Kidney capillary endothelial cell (primary cell): ENCODE measurements around the gene NDUFC1.

Experiments used
- DNase-seq: peaks from one replicate; pipeline ENCODE4 v3.0.0-alpha.2; 2018; ENCODE audit warnings: low spot score

The NDUFC1 gene

DNA sequence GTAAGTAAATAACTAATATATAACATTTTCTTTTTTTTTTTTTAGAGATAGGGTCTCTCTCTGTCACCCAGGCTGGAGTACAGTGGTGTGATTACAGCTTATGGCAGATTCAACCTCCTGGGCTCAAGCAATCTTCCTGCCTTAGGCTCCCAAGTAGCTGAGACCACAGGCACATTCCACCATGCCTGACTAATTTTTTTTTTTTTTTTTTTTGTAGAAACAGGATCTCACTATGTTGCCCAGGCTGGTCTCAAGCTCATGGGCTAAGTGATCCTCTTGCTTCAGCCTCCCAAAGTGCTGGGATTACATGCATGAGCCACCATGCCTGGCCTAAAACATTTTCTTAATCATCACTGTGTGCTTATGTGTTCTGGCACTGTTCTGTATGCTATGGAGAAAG, 55.0 kb downstream of the NDUFC1 start:
- no peak for DNase-seq

DNA sequence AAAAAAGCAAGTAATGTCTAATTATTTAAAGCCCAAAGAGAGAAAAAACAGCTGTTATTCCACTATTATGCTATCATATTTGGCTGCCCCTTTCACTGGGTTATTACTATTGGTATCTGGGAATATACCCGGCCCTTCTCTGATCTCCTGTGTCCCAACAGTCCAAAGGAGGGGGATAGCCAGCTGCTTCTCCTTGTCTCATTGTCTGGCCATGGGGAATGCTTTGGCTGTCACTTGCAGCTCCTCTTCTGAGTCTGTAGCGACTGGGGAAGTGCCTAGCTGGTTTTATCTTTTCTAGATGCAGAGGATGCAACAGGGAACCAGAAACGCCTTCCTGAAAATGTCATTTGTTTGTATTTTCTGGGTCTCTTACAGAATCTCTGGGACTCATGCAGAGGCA, 56.1 kb downstream of the NDUFC1 start:
- DNase-seq, result no peak

DNA sequence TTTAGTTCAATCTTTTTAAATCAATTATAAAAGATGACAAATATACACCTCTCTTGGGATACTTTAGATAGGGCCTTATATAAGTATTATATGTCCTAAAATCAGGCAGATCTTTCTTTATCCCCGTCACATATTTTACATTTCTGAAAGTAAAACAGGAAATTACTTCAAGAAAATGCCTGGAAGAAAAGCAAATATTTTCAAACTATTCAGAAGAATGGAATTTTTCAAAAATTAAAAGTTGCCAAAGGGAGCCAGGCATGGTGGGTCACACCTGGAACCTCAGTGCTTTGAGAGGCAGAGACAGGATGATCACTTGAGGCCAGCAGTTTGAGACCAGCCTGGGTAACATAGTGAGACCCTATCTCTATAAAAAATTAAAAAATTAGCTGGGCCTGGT, 56.7 kb downstream of the NDUFC1 start:
- no peak for DNase-seq

DNA sequence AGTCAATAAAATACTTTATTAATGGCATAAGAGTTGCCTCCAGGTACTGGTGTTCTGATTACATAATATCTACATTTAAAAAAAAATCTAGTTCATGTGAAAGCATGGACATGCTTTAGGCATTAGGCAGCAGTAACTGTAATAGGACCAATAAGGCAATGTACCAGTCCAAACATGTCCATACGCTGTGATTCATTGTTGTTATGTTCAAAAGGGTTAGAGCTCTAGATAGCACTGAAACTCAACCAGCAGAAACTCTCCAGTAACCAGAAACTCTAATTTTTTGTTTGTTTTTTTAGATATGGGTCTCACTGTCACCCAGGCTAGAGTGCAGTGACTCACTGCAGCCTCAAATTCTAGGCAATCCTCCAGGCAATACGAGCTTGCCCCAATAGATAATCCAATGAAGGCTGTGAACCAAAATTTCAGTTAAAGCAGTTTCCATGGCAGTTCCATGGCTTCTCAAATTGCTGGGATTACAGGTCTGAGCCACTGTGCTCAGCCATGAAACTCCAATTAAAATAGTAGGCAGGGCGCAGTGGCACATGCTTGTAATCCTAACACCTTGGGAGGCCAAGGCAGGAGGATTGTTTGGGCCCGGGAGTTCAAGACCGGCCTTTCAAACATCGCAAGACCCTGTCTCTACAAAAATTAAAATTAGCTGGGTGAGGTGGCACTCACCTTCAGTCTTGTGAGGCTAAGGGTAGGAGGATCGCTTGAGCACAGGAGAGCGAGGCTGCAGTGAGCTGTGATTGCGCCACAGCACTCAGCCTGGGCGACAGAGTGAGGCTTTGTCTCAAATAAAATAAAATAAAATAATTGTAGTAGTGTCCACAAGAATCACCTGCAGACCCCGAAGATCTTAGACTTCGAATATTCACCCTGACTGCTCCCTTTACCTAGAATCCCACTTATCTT, 58.6 kb downstream of the NDUFC1 start:
- no peak for DNase-seq

DNA sequence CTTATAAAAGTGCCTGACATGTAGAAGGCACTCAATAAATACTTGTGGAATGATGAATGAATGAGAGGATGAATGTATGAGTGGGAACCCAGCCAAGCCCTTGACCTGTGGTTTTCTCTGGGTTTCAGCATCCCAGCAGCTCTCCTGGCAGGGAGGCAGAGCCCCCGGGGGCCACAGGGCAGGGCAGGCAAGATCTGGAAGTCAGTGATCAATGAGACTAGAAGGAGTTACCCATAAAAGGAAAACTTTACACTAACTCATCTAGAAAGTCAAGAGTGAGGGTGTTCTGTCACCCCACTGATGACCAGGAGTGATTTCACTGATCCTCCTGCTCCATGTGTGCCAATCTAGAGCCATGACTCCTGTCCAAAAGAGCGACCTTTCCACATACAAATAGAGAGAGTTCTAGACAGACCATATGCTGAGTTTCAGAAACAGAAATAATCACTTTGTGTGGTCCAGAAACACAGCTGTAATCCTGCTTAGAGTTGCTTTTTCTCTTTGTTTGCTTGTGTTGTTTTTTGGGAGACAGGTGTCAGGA, 59.7 kb downstream of the NDUFC1 start:
- no peak for DNase-seq

DNA sequence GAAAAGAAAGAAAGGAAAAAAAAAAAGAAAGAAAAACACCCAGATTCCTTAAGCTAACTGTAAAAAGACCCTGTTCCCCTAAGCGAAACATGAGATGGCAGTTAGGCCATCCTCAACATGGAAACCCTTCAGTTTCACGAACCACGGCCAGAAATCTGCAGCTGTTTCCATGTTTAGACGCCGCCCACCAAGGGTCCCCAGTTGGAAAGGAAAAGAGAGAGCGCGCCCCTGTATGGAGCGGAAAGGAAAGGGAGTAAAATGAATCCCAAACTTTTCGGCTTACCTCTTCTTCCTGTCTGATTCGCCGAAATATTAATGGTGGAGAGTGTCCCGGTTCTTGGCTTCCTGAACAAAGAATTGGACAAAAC, 60.5 kb downstream of the NDUFC1 start:
- DNase-seq, result no peak

DNA sequence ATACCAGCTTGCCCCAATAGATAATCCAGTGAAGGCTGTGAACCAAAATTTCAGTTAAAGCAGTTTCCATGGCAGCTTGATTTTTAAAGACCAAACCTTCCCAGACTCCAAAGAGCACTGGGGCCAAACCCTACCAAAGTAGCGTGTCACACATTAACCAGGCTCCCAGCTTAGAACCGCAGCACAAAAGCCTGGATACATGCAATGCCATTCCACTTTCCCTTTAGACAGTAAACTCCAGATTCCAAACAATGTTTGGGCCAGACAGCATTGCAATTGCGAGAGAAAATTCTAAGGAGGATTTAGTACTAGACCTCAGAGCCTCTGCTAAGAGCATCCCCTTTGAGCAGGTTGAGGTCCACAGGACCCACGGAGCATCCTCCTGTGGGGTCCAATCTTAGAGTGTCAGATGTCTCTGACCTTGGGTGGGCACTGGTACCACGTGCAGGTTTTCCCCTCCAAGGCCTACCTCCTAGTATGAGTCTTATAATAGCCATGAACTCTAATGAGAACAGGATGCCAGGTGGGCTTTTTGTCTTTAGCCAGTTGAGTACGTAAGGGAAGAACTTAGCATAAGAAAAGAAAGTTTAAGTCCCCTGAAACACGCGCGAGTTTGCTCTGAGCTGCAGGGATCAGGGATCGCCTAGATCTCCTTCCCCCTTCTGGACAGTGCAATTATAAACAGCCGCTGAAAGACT, 61.0 kb downstream of the NDUFC1 start:
- DNase-seq, result no peak
